GM19238 (cell line): ENCODE data around the gene CCDC51.
A peak's percentile ranks its signal among the peaks of the same experiment; 100 is the strongest.

Experiments
- DNase-seq: peaks from one replicate; pipeline ENCODE4 v3.0.0; 2011; ENCODE audit warnings: low spot score; ENCODE audit not compliant: insufficient read length

Gene CCDC51

DNA sequence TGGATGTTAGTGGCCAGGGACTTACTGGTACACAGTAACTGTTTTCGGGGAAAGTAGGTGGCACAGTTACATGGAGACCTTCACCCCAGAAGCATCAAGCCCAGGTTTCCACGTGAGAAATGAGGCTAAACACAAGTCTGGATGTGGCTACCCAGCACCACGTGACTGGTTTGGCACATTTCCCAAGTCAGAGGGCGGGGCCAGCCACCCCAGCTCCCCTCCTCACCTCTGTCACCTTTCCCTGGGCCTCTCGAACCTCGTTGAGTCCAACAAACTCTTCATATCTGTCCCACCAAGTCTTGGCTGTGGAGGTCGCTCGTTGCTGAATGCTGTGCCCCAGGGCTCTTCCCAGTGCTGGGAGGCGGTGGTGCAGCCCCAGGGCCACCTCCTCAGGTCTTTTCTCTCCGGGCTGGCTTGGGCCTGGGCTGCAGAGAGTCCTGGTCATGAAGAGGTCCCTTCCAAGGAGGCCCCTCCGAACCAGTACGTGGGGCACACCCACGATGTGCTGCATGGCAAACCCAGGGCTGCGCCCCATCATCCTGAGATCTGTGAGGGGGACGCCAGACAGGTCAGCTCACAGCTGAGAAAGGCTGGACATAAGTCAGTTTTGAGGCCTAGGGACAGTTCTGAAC, 5.2 kb downstream of the CCDC51 start:
- DNase-seq = no peak

DNA sequence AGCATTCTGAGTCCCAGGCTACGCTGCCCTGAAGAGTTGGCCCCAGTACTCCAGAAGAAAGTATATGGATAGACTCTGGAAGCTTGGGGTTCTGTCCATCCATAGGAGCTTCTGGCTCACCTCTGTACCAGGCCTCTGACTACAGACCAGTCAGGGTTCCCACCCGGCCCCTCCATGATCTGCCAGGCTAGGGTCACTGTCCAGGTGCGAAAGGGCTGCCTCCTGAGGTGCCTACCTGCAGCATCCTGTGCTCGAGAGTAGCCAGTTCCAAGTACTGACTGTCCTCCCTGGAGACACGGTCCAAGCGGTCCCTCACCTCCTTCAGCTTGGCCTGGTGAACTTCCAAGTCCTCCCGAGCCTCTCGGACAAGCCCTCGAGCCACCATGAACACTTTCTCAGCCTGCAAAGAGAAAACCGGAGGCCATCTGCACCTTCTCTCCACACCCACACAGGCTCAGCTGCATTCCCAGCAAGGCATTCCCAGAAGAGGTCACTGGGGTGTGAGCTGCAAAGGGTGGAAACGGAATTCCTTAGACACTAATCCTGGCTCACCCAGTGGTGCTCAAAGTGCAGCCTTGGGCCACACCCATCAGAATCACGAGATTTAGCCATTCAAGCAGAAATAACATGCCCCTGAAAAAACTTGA, 6.3 kb downstream of the CCDC51 start:
- no peak for DNase-seq

DNA sequence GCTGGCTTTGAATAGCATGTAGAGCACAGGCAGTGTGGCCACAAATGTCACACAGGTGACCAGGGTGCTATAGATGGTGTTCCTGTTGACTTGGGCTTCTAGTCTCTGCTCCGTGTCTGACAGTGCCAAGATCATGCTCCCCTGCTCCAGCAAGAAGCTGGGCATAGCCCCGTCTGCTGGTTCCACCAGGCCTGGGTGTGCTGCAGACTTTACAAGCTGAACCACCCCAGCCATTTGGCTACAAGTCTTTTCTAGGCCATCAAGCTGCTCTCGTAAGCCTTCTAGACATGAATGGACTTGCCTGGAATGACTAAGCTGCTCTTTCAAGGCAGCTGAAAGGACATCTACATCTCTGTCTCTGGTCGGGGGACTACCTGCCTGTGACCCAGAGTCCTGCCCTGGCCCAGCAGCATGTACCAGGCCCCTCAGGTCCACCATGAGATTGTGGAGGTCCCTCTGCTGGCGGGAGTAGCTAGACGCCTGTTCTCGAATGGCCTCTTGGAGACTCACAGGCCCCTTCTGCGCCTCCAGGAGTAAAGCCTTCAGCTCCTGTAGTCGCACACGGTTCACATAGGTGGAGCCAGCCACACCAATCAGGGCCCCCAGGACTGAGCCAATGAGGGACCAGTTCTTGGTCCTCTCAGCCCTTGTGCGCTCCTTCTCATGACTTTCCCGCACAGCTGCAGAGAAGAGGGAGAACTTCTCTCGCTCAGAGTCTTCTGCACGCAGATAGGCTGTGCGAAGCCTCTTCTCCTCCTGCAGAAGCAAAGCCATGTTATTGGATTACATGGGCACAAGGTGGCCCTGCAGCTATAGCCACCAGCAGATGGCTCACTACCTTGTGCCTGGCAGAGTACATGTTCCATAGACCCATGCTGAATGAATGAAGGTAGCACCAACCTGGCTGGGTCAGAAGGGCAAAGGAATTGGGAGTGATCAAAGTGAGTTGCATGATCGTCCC, 7.2 kb downstream of the CCDC51 start:
- no peak for DNase-seq

DNA sequence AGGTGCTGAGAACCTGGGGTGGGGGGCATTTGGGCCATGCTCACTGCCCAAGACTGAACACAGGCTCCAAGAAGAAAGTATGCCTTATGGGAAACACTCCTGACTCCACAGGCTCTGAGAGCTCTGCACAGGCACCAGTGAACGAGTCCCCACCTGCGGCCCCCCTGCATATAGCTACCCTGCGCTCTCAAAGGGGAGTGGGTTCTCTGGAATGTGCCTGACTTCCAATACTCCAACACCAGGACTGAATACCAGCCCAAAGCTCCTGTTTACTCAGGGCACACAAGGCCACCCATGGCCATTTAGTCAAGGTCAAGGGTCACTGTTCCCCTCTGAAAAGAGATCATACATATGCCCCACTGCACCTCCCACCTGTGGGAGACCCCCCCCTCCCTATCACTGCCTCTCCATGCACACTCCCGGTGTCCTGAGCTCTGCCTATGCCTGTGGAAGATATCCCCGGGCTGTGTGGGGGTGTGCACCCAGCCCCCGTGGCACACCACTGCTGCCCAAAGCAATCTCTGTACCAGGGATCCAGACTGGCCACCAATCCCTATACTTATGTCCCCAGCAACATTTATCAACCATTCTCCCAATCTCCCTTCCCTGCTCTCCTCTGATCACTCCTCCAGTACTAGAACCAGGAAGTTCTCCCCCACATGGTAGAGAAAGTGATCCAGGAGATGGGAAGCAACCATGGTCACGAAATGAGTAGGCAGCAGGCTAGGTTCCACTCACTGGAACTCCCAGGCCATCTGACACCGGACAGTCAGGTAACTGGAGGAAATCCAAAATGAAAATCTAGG, 8.5 kb downstream of the CCDC51 start:
- DNase-seq = no peak

DNA sequence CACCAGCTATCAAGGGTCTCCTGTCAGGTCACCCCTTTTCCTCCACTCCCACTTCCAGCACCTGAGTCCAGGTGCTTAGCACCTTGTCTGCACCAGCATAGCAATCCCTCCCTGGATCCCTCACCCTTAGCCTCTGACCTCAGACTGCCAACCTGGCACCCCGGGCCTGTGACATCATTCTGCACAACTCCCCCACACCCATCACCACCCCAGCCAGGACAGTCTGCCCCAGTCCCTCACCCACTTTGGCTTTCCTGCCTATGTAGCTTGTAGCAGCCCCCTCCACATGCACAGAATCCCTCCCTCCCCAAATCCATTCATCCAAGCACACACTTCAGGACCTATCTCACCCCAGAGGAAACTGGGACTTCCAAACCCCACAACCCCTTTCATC, 9.2 kb downstream of the CCDC51 start:
- DNase-seq = no peak

DNA sequence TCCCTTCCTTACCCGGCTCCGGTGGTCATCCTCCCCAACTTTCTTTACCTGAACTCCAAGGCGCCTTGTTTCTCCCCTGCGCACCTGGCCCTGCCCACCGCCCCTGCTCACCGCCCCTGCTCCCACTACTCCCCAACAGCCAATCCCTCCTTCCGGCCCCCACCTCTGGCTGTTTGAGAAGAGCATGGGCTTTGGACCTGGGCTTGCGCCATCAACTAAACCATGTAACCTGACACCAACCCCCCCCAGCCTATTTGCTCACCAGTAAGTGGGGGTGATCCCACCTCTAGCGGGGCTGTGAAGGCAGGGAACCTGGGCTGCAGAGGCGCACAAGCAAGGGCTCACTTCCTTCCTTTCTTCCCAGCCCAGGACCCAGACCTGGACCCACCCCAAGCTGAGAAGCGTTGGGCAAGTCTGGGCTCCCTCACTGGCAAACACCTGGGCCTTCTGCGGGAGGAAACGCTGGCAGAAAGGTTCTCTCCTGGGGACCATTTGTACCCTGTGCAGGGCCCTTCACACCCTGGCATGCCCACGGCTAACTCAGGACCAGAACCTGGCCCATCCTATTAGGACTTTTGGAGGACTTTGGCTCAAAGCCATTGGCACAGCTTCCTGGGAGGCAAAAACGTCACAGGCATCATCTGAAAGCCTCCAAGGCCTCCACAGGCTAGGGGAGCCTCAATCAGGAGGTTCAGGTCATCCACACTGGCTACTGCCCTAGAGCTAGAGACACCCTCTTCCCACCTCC, 9.8 kb downstream of the CCDC51 start, which contains the start of gene PLXNB1:
Gene PLXNB1 (minus strand): TSS at position 127 of the 748 bp plus-strand sequence. CDS start 5,475 bp downstream, outside the sequence.
- no peak for DNase-seq

DNA sequence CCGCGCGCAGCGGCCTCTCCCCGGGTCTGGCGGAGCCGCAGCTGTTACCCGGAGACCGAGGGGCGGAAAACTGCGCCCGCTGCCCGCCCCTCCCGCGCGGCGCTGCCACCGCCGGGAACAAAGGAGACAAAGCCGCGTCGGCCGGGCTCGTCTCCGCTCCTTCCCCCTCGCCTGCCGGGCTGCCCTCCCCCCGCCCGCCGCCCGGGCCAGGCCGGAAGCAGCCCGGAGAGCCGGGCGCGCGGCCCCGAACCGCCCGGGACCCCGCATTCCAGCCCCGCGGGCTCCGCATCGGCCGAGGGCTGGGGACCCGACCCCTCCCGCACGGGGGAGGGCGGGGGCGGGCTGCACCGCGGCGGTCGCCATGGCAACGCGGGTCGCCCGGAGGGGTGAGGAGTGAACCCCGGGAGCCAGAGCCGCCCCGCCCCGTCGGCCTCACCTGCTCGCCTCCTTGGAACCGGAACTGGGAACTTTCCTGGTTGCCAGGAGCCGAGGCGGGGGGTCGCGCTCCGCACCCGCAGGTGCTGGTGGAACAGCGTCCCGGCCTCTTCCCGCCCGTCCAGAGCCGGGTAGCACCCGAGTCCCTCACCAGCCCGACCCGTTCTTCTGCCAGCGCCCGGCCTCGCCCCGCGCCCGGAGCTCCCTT, 10.5 kb downstream of the CCDC51 start:
- peak; percentile 81 for DNase-seq

DNA sequence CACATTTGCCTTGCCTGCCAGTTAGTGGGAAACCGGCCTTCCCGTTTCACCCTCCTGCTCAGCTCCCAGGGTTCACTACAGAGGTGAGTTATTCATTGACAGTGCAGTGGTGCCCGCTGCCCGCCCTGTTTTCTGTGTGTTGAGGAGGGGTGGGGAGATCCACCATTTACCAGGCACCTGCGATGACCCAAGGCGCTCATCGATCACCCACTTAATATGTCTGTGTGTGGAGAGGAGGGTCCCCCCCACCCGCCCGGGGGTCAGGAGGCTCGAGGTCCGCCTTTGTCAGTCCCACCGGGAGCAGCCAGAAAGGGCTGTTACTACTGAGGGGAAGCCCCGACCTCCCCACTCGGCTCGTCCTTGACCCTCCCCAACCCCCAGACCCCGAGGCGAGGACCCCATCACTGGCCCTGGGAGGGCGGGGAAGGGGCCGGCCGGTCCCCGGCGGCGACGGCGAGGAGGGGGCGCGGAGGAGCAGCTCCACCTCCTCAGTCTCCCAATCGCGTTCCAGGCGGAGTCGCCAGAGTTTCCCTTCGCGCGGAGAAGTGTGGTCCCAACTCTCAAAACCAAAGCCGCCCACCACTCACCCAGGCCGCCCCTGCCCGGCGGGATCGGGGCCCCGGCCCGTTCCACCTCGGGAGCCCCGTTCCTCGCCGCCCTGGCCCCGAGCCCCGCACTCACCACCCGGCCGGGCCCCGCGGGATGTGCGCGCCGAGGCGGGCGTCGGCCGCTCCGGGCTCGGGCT, 11.2 kb downstream of the CCDC51 start:
- no peak for DNase-seq

DNA sequence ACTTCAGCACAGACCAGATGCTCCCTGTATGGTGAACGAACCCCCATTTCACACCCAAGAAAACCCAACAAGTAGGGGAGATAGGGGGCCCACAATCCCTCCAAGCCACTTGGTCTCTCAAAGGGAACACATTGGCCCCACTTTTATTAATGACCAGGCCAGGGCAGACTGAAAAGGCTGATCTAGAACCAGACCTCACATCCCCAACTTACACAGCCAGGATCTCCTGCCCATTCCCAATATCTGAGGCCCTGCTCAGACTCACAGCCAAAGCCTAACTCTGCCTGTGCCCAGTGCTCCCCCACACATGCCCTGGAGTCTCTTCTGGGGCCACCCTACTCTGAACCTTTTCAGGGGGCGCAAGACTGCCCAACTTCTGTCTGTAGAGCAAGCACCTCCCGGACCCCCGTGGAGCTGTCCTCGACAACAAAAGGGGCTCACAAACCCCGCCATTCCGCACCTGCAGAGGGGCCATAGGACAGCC, 11.8 kb downstream of the CCDC51 start:
- DNase-seq = no peak

DNA sequence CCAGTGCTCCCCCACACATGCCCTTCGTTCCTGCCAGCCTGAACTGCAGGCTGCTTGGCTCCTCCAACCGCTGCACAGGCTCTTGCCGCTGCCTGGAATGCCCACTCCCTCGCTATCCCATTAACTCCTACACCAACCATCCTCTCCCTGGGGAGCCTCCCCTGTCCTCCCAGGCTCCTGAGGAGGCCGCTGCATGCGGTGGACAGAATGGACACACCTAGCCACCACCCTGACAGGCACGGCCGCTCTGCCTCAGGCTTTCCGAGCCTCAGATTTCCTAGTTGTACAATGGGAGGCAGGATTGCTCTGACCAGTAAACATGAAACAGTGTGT, 12.3 kb downstream of the CCDC51 start:
- DNase-seq = no peak

DNA sequence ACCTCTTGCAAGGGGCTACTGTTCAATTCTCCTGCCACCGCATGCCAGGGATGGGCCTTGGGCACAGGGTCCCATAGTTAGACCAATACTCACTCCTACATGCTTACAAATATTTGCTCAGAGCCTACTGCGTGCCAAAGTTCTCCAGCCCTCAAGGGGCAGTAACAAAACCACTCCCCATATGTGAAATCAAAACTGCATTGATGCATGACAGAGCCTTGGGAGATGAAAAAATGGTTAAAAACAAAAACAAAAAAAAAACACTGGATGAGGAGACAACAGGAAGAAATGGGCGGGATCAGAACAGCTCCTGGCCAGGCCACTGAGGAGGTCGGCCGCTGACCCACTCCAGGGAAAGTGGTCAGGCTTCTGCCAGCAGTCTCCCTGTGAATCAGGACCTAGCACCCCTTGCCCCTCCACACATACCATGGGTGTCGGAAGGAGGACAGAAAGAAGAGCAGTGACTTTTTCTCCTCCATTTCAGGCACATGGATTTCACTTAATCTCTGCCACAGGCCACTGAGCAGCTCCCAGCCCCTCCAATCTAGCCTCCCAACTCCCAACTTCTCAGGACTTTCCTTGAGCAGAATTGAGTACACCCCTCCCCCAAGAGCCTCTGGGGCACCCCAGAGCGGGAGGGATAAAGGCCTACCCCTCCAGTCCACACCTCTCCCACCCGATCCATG, 12.8 kb downstream of the CCDC51 start:
- DNase-seq = no peak

DNA sequence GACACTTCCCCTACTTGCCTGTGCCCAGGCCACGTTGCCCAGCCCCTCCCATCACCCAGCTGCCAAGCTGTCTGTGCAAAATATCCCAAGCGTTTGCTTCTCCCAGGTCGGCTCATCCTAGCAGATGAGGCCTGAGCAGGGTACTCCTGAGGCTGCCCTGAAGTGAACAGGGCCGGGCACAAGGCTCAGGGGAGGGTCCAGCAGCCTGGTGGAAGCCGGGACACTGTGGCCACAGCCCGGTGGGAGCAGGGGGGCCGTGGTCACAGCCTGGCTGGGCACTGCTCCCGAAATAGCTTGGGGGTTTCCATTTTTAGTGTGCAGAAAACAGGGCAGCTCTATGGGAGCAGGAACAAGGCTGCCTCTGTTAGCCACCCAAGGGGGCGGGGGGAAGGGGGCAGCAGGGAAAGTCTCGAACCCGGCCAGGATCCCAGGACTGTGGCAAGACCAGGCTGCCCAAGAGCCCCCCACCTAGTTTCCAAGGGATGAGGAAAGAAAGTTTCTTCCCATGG, 13.5 kb downstream of the CCDC51 start:
- DNase-seq = no peak

DNA sequence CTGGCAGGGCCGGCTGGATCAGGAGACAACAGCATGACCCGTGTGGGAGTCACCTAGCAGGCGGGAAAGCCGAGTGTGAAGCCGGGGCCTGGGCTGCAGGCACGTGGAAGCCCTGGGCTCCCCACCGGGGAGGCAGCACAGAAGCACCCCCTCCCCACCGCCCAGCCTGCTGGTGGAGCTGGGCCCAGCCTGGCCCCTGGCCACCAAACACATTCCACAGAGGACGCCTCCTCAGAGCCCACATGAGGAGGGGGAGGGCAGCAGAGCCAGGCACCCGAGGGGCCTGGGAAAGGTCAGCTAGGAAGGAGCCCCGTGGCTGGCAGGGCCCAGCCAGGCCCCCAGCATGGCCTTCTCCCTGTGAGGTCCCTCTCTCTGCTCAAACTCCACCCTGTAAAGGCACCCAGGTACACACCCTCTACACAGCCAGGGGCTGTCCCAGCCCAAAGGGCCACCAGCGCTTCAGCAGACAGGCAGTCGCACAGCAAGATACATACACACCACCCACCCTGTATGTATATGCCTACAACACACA, 14.6 kb downstream of the CCDC51 start:
- no peak for DNase-seq

DNA sequence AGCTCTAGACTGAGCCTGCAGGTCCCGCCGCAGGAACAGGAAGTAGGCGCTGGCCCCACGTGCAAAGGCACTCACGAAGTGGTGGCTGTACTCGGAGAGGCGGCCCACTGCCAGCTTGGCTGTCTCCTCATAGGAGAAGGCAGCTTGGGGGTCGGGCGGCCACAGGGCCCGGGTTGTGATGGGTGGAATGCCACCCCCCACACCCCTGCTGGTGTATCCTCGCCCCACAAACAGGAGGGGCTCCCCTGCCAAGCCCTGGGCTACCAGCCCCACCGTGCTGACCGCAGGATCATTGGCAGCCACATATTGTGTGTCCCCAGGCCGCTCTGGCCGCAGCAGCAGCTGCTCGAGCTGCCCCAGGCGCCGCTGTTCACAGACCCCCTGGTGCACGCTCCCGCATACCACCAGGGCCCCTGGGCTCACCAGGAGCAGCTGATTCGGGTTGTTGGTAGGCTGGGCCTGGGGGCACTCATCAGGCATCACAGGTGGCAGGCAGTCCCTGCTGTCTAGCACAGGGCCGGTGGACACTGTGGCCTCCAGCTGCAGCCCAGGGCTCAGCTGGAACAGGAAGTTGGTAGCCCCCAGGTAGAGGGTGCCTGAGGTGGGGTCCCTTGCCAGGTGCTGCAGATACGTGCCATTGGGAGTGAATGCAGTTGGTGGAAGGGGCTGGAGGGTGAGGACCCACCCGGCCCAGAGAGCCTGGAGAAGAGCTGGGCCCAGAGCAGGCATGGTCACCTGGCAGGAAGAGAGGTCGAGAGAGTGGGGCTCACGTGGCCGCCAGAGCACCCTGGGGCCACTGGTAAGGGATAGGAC, 15.8 kb downstream of the CCDC51 start:
- DNase-seq = no peak

DNA sequence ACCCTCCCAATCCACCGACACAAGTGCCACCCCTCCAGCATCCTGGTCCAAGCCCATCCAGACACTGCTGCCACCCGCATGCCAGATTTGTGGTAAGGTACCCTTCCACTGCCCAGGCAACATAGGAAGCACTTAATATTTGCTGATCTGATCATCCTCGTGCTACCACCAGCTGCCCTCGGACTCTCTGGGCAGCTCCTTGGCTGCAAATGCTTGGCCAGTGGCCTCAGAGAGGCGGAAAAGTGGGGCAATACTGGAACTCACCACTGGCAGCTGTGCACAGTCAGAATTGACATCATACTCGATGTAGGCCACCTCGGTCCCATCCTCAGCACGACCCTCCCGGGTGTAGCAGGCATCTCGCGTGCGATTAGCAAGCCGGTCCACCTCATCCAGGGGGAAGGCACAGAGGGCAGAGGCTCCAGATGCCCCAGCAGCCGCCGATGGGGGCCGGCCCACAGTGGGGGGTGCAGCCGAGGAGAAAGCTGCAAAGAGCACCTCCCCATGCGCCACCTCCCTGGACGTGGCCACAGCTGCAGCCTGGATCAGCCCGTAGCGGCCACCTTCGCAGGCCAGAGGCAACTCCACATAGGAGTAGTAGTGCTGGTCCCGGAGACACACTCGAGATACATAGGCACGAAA, 16.6 kb downstream of the CCDC51 start:
- DNase-seq = no peak

DNA sequence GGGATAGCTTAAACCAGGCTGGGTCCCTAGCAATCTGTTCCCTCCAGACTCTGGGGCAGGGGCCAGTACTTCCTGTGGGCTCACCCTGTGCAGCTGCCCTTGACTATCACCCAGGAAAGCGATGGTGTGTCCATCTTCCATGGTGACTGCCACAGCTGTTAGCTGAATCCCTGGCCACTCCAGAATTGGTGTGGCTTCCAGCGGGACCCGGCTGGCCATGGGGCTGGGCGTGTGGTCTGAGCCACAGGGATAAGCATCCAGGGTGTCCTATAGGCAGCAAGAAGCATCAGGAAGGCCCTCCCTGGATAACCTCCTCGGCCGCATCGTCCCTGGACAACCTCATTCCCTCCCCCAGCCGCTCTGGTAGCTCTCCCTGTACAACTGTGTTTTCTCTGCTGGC, 17.2 kb downstream of the CCDC51 start:
- no peak for DNase-seq

DNA sequence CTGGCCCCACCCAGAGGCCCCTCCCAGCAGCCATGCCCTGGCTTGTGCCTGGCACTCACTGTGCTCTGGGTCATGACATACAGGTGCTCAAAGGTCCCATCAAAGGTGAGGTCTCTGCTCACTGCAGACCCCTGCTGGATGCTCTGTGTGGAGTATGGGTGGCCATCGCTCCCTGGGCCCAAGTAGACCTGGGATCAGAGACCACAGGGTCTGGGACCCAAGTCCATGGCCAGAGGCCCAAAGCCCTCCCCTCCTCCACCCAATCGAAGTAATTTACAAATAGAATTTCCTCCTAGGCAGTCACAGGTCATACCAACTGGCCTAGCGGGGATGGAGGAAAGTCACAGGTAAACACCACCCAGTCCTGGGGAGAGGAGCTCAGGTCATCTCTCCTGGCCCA, 17.6 kb downstream of the CCDC51 start:
- DNase-seq = no peak
